Fibroblast of skin of back (primary cell): ENCODE data around the gene SPOCK1. TPM values are rescaled to one million over a fixed set of nuclear protein-coding genes. Genes with fewer than 3 reads are reported as not detected.
A peak's percentile ranks its signal among the peaks of the same experiment; 100 is the strongest.
"Not testable (repeated sequence)": the region's sequence is repeated elsewhere in the genome, so short reads cannot be mapped to it uniquely, and the experiment has no call there.

Source experiments
- DNase-seq: peaks from one replicate; pipeline ENCODE4 v3.0.0-alpha.2; 2013
- polyA plus RNA-seq, 2 experiments: library from polyadenylated mRNA; unstranded; fragments of 120-200 nt; gene quantifications; one replicate each; pipeline ENCODE4 v1.2.1, GENCODE V29; 2013; ENCODE audit not compliant: insufficient read length in 2 of 2

SPOCK1 gene
- polyA plus RNA-seq (2013, experiment 1 of 2; ENCODE audit: insufficient read length) = 145 TPM
- 137 TPM for polyA plus RNA-seq (2013, experiment 2 of 2; ENCODE audit: insufficient read length)

DNA sequence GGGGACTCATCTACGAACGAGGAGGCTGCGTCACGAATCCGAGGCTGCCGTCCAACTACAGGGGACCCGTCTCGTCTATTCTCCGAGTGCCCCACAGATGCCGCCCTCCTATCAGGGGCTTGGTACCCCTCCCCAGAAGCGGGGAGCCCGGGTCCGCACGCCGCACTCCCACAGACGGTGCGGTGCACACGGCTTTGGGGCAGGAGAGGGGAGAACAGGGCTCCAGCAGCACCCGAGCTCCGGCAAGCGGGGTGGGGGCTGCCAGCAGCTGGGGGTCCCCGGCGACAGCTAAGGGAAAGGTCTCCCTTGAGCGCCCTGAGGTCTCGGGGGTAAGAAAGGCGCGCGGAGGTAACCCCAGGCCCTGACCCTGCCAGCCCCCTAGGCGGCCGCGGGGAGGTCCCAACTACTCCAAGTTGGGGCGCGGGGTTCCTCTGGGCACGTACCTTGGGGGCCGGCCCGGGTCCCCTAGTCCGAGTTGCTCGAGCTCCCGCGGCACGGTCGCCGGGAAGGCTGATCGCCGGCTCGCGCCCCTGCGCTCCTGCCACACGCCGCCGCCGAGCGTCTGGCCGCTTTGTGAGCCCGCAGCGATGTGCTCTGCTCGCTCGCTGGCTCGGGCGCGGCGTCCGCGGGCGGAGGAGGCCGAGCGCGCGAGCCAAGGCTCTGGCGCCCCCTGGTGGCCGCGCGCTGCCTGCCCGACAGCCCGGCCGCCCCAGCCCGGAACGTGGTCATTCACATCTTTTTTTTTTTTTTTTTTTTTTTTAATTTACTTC lies at the start of gene SPOCK1:
SPOCK1 (minus strand) TSS at position 591 of the 770 bp plus-strand sequence.
- DNase-seq = peak; percentile 81

DNA sequence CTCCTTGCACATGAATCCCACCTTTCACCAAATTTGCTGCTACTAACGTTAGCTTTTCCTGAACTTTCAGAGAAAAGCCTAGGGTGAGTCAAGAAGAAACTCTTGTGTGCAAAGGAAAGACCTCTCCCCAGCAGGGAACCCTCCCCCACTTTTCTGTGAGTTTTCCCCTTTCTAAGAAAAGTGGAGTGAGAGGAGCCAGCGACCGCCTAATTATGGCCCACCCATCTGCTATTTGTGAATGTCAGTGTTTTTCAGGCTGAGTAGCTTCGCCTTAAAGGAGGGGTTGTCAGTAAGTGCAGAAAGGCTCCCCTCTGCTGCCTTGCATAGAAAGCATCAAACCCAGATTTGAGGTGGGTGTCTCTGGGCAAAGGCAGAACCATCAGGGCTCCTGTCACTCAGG lies 46.8 kb upstream of the SPOCK1 start:
- no peak for DNase-seq

- not testable (repeated sequence) for DNase-seq
These were observed 36.3 kb upstream of the SPOCK1 start for GRCh38 chr5:137535449-137535848.

GRCh38 chr5:137533963-137534362 lies 34.8 kb upstream of the SPOCK1 start:
- DNase-seq = no peak

DNA sequence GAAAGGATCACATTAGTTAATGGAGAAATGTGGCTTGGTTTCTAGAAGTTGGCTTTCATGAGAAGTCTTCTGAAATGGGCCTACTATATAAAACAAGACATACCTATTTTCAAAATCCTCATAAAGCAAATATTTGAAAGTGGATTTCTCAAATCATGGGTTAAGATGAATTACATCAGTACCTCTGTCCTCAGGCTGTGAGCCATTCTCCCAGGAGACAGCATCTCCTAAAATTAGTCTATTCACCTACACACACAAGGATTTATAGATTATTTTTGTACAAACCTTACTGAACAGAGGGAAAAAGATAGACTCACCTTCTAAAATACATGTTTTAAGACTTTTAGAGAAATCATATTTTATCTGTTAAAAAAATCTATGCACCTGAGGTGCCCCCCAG lies 32.1 kb upstream of the SPOCK1 start:
- no peak for DNase-seq

DNA sequence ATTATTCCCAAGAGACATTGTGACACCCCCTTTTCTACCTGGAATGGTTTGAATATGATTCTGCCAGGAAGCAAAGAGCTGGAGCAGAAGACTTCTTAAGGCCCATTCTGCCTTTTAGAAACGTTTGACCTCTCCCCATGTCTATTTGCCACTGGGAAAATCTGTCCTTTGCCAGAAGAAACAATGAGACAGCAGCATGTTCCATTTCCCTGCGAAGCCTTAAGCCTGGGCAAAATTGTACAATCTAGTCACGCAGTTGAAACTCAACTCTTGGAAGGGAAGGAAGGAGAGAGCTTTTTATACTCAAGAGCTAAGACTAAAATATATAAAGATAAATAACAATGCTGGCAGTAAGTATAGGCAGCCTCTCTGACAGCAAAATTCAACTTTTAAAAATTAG lies 22.1 kb upstream of the SPOCK1 start:
- no peak for DNase-seq

DNA sequence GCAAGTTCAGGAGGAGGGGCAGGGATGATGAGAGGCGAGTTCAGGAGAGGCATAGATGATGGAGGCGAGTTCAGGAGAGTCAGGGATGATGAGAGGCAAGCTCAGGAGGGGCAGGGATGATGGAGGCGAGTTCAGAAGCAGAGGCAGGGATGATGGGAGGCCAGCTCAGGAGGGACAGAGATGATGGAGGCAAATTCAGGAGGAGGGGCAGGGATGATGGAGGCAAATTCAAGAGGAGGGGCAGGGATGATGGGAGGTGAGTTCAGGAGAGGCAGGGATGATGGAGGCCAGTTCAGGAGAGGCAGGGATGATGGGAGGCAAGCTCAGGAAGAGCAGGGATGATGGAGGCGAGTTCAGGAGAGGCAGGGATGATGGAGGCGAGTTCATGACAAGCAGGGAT lies 17.8 kb upstream of the SPOCK1 start:
- no peak for DNase-seq

GRCh38 chr5:137516251-137516797 lies 17.2 kb upstream of the SPOCK1 start:
- no peak for DNase-seq

DNA sequence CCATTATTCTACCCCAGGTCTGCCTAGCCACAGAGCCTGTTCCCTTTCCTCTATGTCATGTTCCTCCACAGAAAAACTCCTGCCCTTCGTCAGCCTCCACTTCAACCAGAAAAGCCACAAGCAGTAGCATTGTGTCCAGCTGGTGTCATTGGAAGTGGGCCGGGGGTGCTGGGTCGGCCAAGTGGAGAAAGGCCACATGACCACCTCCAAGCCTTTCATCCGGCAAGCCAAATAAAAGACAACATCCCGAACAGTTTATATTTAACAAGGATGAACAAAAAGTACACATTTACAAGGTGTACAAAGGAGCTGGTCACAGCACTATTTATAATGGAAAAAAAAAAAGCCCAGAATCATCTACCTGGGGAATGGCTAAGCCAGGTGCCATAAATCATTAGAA lies 16.1 kb upstream of the SPOCK1 start:
- no peak for DNase-seq

- no peak for DNase-seq
These were observed 11.5 kb upstream of the SPOCK1 start for GRCh38 chr5:137510671-137511070.

DNA sequence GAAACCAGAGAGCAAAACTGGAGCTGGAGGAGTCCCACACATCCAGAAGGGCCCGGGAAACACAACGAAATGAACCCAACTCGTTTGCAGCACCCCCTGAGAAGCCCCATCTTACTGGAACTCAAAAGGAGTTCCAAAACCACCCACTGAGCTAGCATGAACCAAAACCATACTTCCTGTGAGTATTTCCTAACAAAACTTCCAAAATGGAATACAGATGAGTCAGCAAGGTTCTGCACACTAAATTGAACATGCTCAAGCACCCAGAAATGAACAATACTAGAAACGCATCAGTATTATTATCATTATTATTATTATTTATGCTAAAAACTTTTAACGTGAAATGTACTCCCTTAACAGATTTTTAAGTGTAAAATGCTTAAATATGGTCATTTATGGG lies 8.0 kb upstream of the SPOCK1 start:
- no peak for DNase-seq

- no peak for DNase-seq
These were observed 7.2 kb upstream of the SPOCK1 start for GRCh38 chr5:137506296-137506695.

DNA sequence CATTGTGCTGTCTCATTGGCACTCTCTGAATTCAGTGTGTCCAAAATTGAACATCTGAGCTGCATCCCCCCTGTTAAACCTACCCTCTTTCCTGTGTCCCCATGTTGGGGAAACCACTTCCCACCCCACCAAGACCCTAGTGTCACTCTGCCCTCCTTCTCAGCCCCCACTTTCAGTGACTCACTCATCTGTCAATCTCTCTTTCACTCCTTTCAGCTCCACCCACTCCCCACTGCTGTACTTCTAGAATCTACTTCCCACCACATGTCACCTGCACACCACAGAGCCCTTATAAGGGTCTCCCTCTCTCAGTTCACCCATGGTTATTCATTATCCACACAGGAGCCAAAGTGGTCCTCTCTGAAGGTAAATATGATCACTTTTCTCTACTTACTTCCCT lies 5.8 kb upstream of the SPOCK1 start:
- no peak for DNase-seq

GRCh38 chr5:137503456-137503855 lies 4.3 kb upstream of the SPOCK1 start:
- DNase-seq = no peak

GRCh38 chr5:137502632-137503031 lies 3.5 kb upstream of the SPOCK1 start:
- DNase-seq = no peak

- DNase-seq = peak; percentile 42
These were observed 2.8 kb upstream of the SPOCK1 start for GRCh38 chr5:137501846-137502406.

GRCh38 chr5:137501226-137501625 lies 2.1 kb upstream of the SPOCK1 start:
- no peak for DNase-seq

GRCh38 chr5:137500615-137501225 lies 1.6 kb upstream of the SPOCK1 start:
- DNase-seq = no peak

- DNase-seq = not testable (repeated sequence)
These were observed 351 bp upstream of the SPOCK1 start for GRCh38 chr5:137499506-137499847.

GRCh38 chr5:137498301-137498735 lies 808 bp downstream of the SPOCK1 start:
- DNase-seq = peak; percentile 23

DNA sequence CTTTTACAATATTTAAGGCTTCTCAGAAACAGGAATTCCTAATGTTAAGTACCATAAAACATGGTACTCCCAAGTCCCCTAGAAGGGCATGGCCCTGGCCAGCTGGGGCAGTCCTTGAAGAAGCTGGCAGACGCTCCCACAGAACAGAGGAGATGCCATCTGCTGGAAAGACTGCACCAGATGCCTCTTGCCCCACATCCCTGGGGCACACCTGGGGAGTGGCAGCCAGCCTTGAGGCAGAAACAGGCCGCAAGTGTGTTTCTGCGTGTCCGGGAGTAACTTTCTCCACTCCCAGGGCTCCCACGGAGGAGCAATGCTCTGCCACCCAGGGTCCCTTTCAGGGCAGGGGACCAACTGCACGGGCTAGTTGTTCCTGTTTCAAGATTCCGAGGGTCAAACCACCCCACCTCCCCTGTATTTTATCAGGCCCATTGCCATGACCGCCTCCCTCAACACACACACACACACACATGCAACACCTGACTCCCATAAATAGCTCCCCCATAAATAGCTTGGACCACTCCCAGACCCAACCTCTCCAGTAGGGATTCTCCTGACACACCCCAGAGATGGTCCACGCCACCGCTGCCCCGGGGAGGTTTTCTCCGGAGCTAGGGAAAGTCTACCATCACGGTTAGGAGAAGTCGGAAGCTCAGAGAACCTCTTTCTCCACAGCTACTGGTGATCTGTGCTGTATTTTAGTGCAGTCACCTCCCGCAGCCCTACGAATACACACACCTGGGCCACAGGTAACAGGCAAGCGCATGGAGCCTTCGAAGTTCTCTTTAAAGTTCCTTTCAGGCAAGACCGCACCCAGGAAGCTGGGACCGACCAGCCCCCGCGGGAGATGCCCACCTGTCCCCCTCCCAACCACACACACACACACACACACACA lies 1.5 kb downstream of the SPOCK1 start:
- DNase-seq = no peak

- peak; percentile 36 for DNase-seq
These were observed 2.2 kb downstream of the SPOCK1 start for GRCh38 chr5:137496919-137497318.

- DNase-seq = peak; percentile 85
These were observed 6.8 kb downstream of the SPOCK1 start for GRCh38 chr5:137492331-137492730.
